ENCODE results near the gene FAAP20. TPM values are rescaled to one million over a fixed set of nuclear protein-coding genes. Genes with fewer than 3 reads are reported as not detected.

Gene FAAP20
- total and polyA plus RNA-seq, 9 of the 15 experiments (the other 6 are each of a cell fraction or from before 2014, with no cell fraction given), result 0.58 to 143 (median 9.9) TPM

- TF ChIP-seq JUND (IDR thresholded peaks at IDR 0.05; ENCODE audit: borderline replicate concordance, low read depth, low read length) (peak; percentile 94), JUND (tag; IDR thresholded peaks at IDR 0.05; ENCODE audit: borderline replicate concordance, low read depth, low read length) (peak; percentile 91), SMARCA4 (IDR thresholded peaks at IDR 0.05) (peak; percentile 56; the same call in 1 of the 2 replicates), MAX (CRISPR knock-in tag; IDR thresholded peaks at IDR 0.05) (peak; percentile 93), ZKSCAN8 (CRISPR knock-in tag; IDR thresholded peaks at IDR 0.05) (no peak), AFF1 (IDR thresholded peaks at IDR 0.05; ENCODE audit: low read depth in 1 of 2, partially characterized antibody in 2 of 2) (peak in 1 of 2 experiments; percentile 57), BACH1 (tag; IDR thresholded peaks at IDR 0.05) (no peak), BMI1 (IDR thresholded peaks at IDR 0.05; ENCODE audit: low read length) (no peak), SMAD4 (CRISPR knock-in tag; conservative IDR thresholded peaks at IDR 0.05) (peak; percentile 87), THAP12 (CRISPR knock-in tag; IDR thresholded peaks at IDR 0.05) (peak; percentile 44; the same call in 1 of the 2 replicates), SPI1 (IDR thresholded peaks at IDR 0.05; ENCODE audit: borderline replicate concordance, low read depth, low read length) (no peak; the same call in 1 of the 2 replicates), YY1 (IDR thresholded peaks at IDR 0.05; ENCODE audit: borderline replicate concordance in 1 of 3, control insufficient read depth in 1 of 3, extremely low read depth in 1 of 3, insufficient read depth in 3 of 3, insufficient read length in 1 of 3, insufficient replicate concordance in 2 of 3, low read depth in 1 of 3, low read length in 2 of 3) (peak in 2 of 3 experiments; percentile 47 to 56), CTCF (IDR thresholded peaks at IDR 0.05 in 2 of 3, conservative IDR thresholded peaks at IDR 0.05 in 1 of 3; ENCODE audit: insufficient read depth in 2 of 3, low read depth in 1 of 3, low read length in 3 of 3) (peak; percentile 28 to 51 (median 43); a peak in 5 of 6 replicates), TAF9B (IDR thresholded peaks at IDR 0.05; ENCODE audit: partially characterized antibody) (no peak), NR4A1 (CRISPR knock-in tag; IDR thresholded peaks at IDR 0.05) (no peak), NR4A1 (tag; IDR thresholded peaks at IDR 0.05) (peak; percentile 68; the same call in 1 of the 2 replicates), FOXK1 (CRISPR knock-in tag; IDR thresholded peaks at IDR 0.05; ENCODE audit: borderline replicate concordance) (no peak)
Measured at GRCh38 chr1:2212532-2213491, 18.2 kb upstream of the FAAP20 start (continued).
